Smooth muscle cell (in vitro differentiated cells): ENCODE measurements around the gene P2RX7. TPM values are rescaled to one million over a fixed set of nuclear protein-coding genes. Genes with fewer than 3 reads are reported as not detected.

Source experiments
- DNase-seq: peaks from one replicate; lab custom pipeline; 2025; ENCODE audit not compliant: unreplicated experiment; lab: John Stamatoyannopoulos, UW
- H2AFZ ChIP-seq: fragments of 200-600 bp; sonication (generic); 2 replicates; pipeline ENCODE4 v1.6.0; 2016; ENCODE audit warnings: antibody characterized with exemption, low read depth, mild to moderate bottlenecking
- H3F3A ChIP-seq: fragments of 200-600 bp; sonication (generic); 2 replicates; pipeline ENCODE4 v1.6.0; 2017; ENCODE audit warnings: antibody characterized with exemption, low read depth
- H3K27ac ChIP-seq: fragments of 200-600 bp; sonication (generic); 2 replicates; pipeline ENCODE4 v1.5.1; 2016; ENCODE audit warnings: low read depth, mild to moderate bottlenecking
- H3K27me3 ChIP-seq: fragments of 200-600 bp; sonication (generic); 2 replicates; pipeline ENCODE4 v1.6.1; 2016; ENCODE audit warnings: low read depth, mild to moderate bottlenecking
- H3K36me3 ChIP-seq: fragments of 200-600 bp; sonication (generic); 2 replicates; pipeline ENCODE4 v1.5.1; 2016; ENCODE audit warnings: low read depth
- H3K4me1 ChIP-seq: fragments of 200-600 bp; sonication (generic); 2 replicates; pipeline ENCODE4 v1.5.1; 2016; ENCODE audit warnings: low read depth
- H3K4me2 ChIP-seq: fragments of 200-600 bp; sonication (generic); 2 replicates; pipeline ENCODE4 v1.6.0; 2016; ENCODE audit warnings: mild to moderate bottlenecking
- H3K4me3 ChIP-seq: fragments of 200-600 bp; sonication (generic); 2 replicates; pipeline ENCODE4 v1.5.1; 2016; ENCODE audit warnings: mild to moderate bottlenecking
- H3K79me2 ChIP-seq: fragments of 200-600 bp; sonication (generic); 2 replicates; pipeline ENCODE4 v1.6.0; 2016; ENCODE audit warnings: low read depth, mild to moderate bottlenecking
- H3K9ac ChIP-seq: fragments of 200-600 bp; sonication (generic); 2 replicates; pipeline ENCODE4 v1.6.0; 2016; ENCODE audit warnings: low read depth
- H3K9me3 ChIP-seq: fragments of 200-600 bp; sonication (generic); replicated peaks from 2 replicates; pipeline ENCODE4 v1.5.1; 2016; ENCODE audit warnings: low read depth
- H4K20me1 ChIP-seq: fragments of 200-600 bp; sonication (generic); 2 replicates; pipeline ENCODE4 v1.6.0; 2016; ENCODE audit warnings: low read depth
- WGBS: methylation state at CpG from one replicate; pipeline ENCODE4 v1.1.7; 2016; ENCODE audit warnings: low lambda C conversion rate; 5-methylcytosine and 5-hydroxymethylcytosine counted together
- polyA plus RNA-seq: library from polyadenylated mRNA; unstranded; fragments of >200 nt; fragmentation: Nextera tagmentation; extraction: Ambion mirVana; gene quantifications from 2 replicates; pipeline ENCODE4 v1.2.1, GENCODE V29; 2016
- total RNA-seq: library from RNA; depleted of rRNA; stranded (reverse); fragments of >200 nt; gene quantifications from 2 replicates; pipeline ENCODE4 v1.2.3, GENCODE V29; 2014
- TF ChIP-seq, protein P1 (sequence below): fragments of 200-600 bp; sonication (generic); IDR thresholded peaks from 2 replicates; pipeline ENCODE4 v1.5.1; 2017; ENCODE audit warnings: borderline replicate concordance, mild to moderate bottlenecking, antibody characterized with exemption; ENCODE audit not compliant: insufficient read depth, poor library complexity, severe bottlenecking

The P2RX7 gene
- total and polyA plus RNA-seq, 2 experiments from 2014 or later, result 1.1 to 1.6 TPM

DNA sequence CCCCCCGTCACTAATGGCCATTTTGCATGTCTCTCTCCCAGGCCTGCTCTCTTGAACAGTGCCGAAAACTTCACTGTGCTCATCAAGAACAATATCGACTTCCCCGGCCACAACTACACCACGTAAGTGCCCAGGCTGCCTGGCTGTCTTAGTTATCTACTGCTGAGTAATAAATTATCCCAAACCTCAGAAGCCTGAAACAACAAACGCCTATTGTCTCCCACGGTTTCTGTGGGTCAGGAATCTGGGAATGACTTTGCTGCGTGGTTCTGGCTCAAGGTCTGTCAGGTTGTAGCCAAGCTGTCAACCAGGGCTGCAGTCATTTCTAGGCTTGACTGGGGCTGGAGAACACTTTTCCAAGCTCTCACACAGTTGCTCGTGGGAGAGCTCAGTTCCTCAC lies 32.6 kb downstream of the P2RX7 start:
- no peaks in the 10 kb centered on the region for H4K20me1 ChIP-seq
- WGBS, result 61% methylated on average over 9 of the region's 9 CpGs
- no peak overlapping the region for H2AFZ ChIP-seq
- no peaks in the 10 kb centered on the region for H3K4me1 ChIP-seq
- no peak for DNase-seq
- H3K9me3 ChIP-seq, result no peaks in the 10 kb centered on the region
- no peak overlapping the region for H3K4me2 ChIP-seq
- no peaks in the 10 kb centered on the region for H3F3A ChIP-seq
- H3K9ac ChIP-seq, result no peak overlapping the region
- H3K4me3 ChIP-seq, result no peak overlapping the region
- TF ChIP-seq, protein P1, sequence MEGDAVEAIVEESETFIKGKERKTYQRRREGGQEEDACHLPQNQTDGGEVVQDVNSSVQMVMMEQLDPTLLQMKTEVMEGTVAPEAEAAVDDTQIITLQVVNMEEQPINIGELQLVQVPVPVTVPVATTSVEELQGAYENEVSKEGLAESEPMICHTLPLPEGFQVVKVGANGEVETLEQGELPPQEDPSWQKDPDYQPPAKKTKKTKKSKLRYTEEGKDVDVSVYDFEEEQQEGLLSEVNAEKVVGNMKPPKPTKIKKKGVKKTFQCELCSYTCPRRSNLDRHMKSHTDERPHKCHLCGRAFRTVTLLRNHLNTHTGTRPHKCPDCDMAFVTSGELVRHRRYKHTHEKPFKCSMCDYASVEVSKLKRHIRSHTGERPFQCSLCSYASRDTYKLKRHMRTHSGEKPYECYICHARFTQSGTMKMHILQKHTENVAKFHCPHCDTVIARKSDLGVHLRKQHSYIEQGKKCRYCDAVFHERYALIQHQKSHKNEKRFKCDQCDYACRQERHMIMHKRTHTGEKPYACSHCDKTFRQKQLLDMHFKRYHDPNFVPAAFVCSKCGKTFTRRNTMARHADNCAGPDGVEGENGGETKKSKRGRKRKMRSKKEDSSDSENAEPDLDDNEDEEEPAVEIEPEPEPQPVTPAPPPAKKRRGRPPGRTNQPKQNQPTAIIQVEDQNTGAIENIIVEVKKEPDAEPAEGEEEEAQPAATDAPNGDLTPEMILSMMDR, result no peak
- no peaks in the 10 kb centered on the region for H3K36me3 ChIP-seq
- H3K27me3 ChIP-seq, result peaks cover under 1% of the 10 kb centered on the region
- no peak overlapping the region for H3K27ac ChIP-seq
- H3K79me2 ChIP-seq, result no peaks in the 10 kb centered on the region

DNA sequence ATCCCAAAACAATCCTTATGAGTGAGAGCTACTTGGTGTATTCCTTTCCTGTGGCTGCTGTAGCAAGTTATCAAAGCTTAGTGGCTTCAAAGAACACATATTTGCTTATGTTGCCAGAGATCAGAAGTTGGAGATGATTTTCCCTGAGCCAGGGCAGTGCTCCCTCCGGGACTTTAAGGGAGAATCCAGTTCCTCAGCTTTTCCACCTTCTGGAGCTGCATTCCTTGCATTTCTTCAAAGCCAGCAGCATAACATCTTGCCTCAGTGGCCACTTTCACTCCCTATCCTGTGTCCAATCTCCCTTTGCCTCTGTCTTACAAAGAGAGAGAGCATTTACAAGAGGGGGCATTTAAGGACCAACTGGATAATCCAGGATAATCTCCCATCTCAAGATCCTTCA lies 33.7 kb downstream of the P2RX7 start:
- Histone ChIP-seq H3K9me3 (no peaks in the 10 kb centered on the region), H3K27ac (no peak overlapping the region), H3K27me3 (no peaks in the 10 kb centered on the region), H2AFZ (no peak overlapping the region), H3K4me3 (no peak overlapping the region), H3K4me2 (no peak overlapping the region), H3K79me2 (no peaks in the 10 kb centered on the region), H3K4me1 (no peaks in the 10 kb centered on the region), H4K20me1 (no peaks in the 10 kb centered on the region), H3K36me3 (no peaks in the 10 kb centered on the region), H3K9ac (no peak overlapping the region), H3F3A (no peaks in the 10 kb centered on the region)
- 53% methylated on average over 1 of the region's 1 CpG for WGBS
- TF ChIP-seq, protein P1, result no peak
- DNase-seq, result no peak

DNA sequence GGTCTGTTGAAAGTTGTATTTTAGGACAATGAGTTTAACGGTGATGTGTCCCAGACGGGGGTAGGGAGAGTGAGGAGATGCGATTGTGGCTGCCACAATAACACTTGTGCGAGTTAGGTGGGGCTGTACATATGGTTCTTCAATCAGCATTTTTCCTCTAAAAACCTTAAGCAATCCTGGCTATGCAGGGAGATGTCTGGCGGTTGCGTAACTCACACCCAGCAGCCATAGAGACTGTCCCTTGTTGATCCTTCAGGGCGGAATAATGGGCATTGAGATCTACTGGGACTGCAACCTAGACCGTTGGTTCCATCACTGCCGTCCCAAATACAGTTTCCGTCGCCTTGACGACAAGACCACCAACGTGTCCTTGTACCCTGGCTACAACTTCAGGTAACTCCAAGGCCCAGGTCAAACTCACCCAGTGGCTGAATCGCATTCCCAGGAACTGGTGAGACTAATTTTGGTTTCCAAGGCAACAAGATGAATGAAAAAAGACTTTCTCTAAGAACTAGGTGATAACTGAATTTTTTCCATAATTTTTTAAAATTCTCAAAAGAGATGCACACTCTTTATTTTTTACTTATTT lies 34.6 kb downstream of the P2RX7 start:
- no peaks in the 10 kb centered on the region for H3F3A ChIP-seq
- H2AFZ ChIP-seq, result no peak overlapping the region
- no peaks in the 10 kb centered on the region for H3K36me3 ChIP-seq
- H3K27me3 ChIP-seq, result no peaks in the 10 kb centered on the region
- no peaks in the 10 kb centered on the region for H3K79me2 ChIP-seq
- no peak overlapping the region for H3K27ac ChIP-seq
- no peak overlapping the region for H3K4me3 ChIP-seq
- no peak overlapping the region for H3K9ac ChIP-seq
- no peak for DNase-seq
- TF ChIP-seq, protein P1, result no peak
- no peaks in the 10 kb centered on the region for H3K9me3 ChIP-seq
- H3K4me1 ChIP-seq, result no peaks in the 10 kb centered on the region
- H4K20me1 ChIP-seq, result no peaks in the 10 kb centered on the region
- no peak overlapping the region for H3K4me2 ChIP-seq
- WGBS, result 81% methylated on average over 14 of the region's 14 CpGs

DNA sequence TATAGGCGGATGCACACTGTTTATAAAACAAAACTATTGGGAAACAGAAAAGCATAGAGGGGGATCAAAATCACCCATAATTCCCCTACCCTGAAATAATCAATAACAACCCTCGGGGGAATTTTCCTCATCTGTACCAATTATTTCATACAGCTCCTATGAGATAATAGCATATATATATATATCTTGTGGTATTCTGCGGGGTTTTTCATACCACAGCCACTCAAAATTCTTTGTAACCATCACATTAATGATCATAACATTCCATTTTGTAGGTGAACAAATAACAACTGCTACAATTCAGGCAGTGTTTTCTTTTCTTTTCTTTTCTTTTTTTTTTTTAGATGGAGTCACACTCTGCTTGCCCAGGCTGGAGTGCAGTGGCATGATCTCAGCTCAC lies 35.3 kb downstream of the P2RX7 start:
- Histone ChIP-seq H3K4me3 (no peak overlapping the region), H3K36me3 (no peaks in the 10 kb centered on the region), H3K9me3 (no peaks in the 10 kb centered on the region), H3K27me3 (no peaks in the 10 kb centered on the region), H4K20me1 (no peaks in the 10 kb centered on the region), H2AFZ (no peak overlapping the region), H3K27ac (no peak overlapping the region), H3K4me2 (no peak overlapping the region), H3F3A (no peaks in the 10 kb centered on the region), H3K4me1 (no peaks in the 10 kb centered on the region), H3K79me2 (no peaks in the 10 kb centered on the region), H3K9ac (no peak overlapping the region)
- DNase-seq, result no peak
- TF ChIP-seq, protein P1, result no peak
- WGBS, result 90% methylated on average over 3 of the region's 3 CpGs
